ENCODE data around the gene COG4.
"Not testable (repeated sequence)": the region's sequence is repeated elsewhere in the genome, so short reads cannot be mapped to it uniquely, and the experiment has no call there.

COG4 gene

DNA sequence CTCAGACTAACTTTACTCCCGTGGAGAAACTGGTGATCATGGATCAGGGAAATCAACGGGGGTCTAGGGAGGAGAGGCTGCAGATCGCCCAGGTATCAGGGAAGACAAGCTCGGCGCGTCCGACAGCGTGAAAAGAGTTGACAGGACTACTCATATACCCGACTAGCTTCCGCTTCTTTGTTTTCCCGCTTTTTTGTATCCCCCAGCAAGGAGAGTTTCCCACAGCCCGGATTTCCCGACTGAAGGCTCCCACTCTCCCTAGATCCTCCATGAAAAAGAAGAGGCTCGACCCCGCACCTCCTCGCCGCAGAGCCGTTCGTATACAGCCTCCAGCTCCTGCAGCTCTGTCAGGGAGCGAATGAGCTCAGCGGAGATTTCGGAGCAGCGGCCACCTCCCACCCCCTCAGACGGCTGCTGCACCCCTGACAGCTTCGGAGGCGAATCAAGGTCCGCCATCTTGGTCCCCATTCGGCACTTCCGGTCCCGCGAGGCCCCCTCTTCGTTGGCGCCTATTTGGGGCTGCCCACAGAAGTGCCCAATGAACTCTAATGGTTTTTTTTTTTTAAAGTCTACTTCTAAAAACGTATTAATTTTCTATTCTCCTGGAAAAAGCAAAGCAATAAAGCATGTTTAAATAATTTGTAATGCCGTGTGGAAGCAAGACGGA is at the start of gene COG4:
COG4 (minus strand) TSS at position 479 of the 667 bp plus-strand sequence; CDS start at position 468, 11 bp downstream.
- peak; percentile 24 to 90 (median 72) for DNase-seq

DNA sequence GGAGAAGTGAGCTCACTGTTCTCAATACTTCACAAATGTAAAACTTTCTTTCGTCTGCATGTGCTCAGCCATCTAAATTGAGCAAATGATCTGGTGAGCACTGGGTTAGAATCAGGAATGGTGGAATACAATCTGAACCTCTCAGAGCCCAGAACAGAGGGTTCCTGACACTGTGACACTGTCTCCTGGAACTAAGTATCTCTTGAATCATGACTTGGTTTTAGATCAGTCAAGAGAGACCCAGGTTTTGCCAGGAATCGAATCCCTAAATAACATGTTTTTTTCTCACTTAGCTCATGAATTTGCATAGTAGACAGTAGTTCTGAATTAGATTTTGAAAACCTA is 49.5 kb upstream of the COG4 start:
- DNase-seq: no peak

DNA sequence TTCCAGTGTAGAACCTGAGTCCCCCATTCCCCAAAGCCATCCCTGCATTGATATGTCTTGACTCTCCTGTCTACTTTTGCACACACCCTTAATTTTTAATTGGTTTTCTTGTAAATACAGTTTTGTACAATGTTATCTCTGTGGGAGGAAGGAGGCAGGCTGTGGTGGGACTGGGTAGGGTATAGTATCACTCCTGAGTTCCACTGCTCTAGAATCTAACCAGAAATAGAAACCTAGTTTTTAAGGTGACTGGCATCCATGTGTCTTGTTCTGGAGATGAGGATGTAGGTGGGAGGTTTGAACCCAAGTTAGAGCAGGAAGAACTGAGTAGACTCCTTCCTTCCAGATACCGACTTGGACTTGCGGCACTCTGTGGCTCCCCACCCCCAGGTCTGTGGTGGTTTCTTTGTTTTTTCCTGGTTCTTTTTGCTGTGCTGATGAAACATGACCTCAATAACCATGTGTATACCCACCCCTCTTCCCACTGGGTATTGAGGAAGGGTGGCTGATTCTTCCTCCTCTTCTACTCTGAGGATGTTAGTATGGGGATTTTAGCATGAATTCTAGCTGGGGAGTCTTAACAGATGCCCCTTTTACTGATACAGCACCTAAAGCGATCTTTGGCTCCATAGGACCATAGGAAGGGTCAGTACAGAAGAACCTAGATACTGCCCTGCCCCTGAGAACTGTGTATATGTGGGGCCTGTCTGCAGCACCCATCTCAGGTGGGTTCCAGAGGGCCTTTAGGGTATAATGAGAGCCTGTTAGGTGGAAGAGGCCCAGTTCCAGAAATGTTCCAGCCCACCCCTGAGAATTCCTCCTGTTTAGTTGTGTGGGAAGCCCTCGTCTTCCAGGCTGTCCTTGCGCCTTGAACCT is 48.9 kb upstream of the COG4 start:
- no peak for DNase-seq

DNA sequence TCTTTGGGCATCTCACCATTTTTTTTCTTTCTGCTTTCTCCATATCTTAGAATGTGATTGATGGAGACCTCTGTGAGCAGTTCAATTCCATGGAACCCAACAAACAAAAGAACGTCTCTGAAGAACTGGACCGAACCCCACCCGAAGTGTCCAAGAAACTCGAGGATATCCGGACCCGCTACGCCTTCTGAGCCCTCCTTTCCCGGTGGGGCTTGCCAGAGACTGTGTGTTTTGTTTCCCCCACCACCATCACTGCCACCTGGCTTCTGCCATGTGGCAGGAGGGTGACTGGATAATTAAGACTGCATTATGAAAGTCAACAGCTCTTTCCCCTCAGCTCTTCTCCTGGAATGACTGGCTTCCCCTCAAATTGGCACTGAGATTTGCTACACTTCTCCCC is 48.3 kb upstream of the COG4 start:
- no peak for DNase-seq

DNA sequence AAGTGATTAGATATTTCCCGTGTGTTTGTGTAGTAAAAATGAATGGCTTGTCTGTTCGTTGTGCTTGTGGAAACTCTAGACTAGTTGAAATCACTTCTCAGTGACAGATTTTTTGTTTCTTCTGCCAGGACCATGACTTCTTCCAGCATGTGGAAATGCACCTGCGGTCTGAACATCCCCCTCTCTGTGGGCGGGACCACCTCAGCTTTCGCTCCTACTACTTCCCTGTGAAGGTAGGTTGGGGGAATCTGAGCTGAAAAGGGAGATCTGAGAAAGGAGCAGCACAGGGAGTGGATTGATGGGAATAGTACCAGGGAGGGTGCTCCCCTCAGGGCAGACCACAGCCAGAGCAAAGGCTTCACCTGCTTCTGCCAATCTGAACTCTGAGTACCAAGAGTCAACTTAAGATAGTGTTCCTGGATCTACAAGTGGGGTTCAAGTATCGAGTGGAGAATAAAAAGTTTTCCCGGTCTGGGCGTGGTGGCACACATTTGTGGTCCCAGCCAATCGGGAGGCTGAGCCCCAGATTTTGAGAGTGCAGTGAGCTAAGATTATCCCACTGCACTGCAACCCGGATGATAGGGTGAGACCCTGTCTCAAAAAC is 47.7 kb upstream of the COG4 start:
- DNase-seq: no peak

DNA sequence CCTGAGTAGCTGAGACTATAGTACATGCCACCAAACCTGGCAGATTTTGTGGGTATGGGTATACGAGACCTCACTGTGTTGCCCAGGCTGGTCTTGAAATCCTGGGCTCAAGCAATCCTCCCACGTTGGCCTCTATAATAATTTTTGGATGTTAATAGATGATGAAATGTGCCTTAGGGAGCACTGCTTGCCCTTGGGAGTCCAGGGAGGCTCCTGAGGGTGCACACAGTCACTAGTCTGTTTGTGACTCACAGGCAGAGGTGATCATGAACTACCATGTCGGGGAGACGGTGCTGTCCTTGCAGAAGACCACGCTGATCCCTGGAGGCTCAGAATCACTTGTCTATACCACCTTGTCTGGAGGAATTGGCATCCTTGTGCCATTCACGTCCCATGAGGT is 46.4 kb upstream of the COG4 start:
- DNase-seq: no peak

DNA sequence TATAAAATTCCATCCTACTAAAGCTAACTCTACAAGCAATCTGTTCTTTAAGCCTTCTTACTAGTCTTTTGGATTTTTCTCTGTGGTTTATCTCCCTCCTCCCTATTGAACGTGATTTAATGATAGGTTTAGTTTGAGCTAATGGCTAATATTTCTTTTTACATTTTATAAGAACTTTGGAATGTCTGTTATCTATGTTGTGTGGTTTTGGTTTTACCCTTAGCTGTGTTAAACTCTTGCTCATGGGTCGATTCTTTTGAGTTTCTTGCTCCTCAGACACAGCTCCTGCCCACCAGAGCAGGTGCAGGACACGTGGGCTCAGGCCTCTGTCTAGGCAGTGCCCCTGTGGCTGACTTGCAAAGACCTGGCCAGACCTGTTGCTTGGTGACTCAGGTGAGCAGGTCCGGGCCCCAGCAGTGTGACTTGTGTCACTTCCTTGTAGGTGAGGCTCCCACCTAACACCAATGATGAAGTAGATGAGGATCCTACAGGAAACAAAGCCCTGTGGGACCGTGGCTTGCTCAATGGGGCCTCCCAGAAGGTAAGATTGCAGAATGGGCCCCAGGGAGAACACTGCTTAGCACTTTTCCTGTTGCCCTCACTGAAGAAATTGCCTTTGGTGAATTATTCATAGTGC is 45.4 kb upstream of the COG4 start:
- DNase-seq: no peak

DNA sequence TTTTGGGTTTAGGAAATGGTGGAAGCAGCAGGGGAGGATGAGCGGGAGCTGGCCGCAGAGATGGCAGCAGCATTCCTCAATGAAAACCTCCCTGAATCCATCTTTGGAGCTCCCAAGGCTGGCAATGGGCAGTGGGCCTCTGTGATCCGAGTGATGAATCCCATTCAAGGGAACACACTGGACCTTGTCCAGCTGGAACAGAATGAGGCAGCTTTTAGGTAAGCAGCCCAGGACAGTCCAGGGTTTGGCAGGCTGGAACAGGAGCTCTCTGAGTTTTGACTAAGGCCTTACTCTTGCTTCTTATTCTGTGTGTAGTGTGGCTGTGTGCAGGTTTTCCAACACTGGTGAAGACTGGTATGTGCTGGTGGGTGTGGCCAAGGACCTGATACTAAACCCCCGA is 41.7 kb upstream of the COG4 start:
- peak in 3 of 56 donors; percentile 3 to 18 (median 12) for DNase-seq

DNA sequence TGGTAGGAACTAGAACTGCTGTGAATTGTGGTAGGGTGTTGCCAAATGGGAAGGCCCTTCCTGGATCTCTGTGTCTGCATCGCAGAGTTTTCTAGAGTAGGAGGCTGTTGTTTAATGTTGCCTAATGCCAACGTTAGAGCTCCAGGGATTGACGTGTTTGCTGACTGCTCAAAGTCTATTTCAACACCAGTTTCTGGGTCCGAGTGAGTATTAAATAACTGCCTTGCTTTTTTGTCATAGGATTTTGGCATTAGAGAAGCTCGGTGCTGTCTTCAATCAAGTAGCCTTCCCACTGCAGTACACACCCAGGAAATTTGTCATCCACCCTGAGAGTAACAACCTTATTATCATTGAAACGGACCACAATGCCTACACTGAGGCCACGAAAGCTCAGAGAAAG is 40.3 kb upstream of the COG4 start:
- no peak for DNase-seq

DNA sequence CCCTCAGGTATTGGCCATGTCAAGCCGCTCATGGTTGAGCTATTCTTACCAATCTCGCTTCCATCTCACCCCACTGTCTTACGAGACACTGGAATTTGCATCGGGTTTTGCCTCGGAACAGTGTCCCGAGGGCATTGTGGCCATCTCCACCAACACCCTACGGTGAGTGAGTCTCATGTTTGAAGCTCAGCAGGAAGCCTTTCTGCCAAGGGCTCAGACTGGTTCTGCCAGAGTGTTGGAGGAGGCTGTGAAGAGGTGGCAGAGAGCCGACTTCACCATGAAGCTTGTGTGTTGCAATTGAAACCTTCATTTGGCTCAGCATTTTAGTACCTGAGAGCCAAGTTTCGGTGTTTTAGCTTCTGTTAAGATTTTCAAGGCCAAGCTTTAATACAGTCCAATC is 38.3 kb upstream of the COG4 start:
- DNase-seq: peak in 16 of 56 donors; percentile 2 to 48 (median 16)

DNA sequence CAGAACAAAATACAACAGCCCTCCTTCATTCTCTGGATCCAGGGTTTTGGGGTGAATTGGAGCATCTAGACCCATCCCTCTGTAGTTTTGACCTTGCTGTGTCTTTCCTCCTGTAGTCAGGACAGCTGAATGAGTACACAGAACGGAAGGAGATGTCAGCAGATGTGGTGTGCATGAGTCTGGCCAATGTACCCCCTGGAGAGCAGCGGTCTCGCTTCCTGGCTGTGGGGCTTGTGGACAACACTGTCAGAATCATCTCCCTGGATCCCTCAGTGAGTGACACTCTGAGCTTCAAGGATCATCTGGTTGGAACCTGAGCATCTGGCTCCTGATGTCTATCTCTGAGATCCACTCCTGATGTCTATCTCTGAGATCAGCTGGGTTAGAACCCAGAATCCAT is 32.7 kb upstream of the COG4 start:
- no peak for DNase-seq

DNA sequence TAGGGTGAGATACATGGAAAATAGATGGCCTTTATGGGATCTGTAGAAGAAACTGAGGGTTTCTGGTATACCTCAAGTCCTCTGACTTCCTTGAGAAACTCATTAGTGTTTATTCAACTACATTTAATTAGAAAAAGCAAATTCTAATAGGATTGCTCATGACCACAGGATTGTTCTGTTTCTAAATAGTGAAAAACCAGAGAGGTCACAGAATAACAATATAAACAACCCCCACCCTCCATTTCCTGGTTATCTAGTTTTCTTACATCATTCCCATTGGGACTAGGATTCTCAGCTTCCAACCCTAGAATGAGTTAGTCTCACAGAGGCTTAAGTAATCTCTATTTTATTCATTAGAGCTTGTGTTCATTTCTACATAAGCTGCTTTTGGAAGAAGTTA is 30.3 kb upstream of the COG4 start:
- DNase-seq: no peak

DNA sequence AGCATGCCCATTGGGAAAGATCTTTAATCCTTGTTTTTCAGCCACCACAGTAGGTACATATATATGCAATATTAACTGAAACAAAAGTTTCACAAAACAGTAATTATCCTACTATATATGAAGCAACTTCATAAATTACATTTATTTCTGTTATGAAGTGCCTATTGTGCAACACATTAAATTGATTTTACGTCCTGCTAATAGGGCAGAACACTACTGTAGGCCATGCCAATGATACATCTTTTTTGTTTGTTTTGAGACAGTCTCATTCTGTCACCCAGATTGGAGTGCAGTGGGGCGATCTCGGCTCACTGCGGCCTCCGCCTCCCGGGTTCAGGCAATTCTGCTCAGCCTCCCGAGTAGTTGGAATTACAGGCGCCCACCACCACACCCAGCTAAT is 29.3 kb upstream of the COG4 start:
- no peak for DNase-seq

DNA sequence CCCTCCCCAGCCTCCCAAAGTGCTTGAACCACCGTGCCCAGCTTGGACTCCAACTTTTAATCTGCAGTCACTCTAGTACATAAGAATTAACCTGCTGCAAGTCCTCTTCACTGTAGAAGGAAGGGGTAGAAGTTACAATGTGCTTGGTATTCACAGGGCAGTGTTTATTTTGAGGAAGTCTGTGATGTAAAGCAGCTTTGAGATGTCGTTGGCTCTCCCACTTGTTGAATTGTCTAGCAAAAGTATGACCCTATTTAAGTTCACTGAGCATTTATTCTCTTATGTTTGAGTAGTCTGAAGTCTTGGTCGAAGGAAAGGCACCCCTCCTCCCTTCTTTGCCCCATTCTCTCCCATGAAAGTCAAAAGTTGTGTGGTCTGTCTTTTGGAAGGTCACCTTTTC is 28.4 kb upstream of the COG4 start:
- no peak for DNase-seq

DNA sequence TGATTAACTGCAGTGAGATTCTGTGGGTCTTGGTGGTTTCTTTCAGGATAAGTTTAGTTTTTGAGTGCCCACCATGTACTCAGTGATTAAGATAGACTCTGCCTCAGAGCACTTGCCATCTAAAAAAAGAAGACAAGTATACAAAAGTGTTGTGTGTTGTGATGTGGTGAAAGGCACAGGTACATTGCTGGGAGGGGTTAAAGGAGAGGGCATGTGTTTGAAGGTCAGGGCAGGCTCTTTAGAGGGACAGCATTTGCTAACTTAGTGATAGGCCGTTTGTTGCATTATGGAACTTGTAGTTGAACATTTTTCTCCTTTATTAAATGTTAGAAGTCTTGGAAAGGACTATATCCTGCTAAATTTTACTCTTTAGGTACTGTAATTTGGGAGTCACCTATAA is 26.7 kb upstream of the COG4 start:
- no peak for DNase-seq

DNA sequence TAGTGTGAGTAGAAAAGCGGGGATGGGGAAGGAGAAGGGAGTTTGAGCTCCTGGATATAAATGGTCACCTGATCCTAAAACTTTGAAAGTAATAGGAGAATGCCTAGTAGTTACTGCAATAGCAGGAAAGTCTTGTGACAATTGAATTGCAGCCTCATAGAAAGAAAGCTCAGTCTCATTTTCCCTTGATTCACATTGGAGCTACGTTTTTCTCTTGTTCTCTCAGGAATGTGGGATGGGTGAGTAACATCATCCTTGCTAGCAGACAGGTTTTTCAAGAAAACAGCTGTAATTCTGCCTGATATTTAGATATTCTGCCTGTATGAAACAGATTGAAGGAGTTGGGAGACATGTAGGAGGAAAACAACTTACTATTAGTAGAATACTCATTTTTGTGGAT is 25.6 kb upstream of the COG4 start:
- no peak for DNase-seq

DNA sequence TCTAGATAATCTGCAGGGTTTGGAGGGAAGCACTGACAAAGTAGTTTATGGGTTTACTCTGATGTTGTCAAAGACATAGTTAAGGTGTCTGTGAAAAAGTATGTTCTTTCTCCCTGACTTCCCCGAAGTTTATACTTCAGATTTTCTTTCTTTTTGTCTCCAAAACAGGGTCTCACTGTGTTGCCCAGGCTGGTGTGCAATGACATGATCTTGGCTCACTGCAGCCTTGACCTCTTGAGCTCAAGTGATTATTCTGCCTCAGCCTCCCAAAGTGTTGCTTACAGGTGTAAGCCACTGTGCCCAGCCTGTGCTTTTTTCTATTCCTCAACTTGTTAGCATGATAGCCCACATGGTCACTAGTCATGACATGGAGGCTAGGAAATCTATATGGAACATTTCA is 21.2 kb upstream of the COG4 start:
- no peak for DNase-seq

DNA sequence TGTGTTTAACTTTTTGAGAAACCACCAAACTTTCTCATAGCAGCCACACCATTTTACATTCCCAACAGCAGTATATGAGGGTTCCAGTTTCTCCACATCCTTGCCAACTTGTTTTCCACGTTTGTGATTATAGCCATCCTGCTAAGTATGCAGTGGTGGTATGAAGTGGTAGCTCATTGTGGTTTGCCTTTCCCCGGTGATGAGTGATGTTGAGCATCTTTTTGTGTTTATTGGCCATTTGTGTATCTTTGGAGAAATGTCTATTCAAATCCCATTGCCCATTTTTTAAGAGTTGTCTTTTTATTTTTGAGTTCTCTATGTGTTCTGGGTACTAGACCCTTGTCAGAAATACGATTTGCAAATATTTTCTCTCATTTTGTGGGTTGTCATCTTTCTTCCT is 17.6 kb upstream of the COG4 start:
- no peak for DNase-seq

DNA sequence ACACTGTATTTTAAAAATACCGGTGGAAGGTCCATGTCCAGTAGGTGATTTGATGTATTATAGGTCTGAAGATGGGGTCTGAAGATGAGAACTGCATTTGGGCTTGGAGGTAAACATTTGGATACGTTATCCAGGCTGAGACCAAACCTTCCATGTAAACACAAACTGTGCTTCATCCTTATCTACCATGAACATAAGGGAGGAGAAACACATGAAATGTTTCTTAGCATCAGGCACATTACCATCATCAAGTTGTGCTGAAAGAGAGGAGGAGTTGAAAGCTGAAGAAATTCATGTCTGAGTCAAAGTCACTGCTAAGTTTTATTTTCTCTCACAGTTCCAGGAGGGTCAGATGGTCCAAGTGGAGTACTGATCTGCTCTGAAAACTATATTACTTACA is 11.6 kb upstream of the COG4 start:
- no peak for DNase-seq

DNA sequence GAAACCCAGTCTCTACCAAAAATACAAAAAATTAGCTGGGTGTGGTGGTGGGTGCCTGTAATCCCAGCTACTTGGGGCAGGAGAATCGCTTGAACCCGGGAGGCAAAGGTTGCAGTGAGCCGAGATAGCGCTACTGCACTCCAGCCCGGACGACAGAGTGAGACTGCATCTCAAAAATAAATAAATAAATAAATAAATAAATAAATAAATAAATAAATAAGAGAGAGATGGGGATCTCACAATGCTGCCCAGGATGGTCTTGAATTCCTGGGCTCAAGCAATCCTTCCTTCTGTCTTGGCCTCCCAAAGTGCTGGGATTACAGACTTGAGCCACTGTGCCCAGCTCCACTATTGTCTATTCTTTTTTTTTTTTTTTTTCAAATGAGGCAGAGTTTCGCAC is 6.6 kb upstream of the COG4 start:
- DNase-seq: not testable (repeated sequence)

DNA sequence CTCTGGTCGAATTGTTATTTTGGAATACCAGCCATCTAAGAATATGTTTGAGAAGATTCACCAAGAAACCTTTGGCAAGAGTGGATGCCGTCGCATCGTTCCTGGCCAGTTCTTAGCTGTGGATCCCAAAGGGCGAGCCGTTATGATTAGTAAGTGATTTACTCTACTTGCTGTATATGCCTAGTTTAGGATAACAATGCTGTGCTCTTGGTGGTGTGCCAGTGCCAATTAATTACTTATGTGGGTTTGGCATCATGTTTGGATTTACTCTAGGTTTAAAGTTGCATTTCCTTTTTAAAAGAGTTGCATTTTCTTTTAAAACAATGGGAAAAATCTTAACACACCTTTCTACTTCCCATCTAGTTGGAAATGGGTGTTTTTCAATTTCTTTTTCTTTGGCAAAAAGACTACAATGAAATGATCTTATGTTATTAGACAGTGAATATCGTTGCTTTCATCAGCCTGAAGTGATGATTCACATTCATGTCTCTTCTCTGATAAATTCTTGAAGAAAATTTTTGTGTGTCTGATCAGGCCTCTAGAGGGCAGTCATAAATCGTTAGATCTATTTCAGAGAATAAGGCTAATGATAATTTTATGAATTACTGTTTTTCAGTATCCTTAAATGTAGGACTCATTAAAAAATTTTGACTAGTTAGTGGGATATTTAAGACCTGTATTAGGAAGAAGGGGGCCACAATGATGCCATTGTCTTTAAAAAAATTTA is 5.9 kb upstream of the COG4 start:
- DNase-seq: peak in 1 of 56 donors; percentile 10

All from amygdala (tissue), 56 donors.